NCI-H524 (cell line): ENCODE results near the gene RPTOR.
A peak's percentile ranks its signal among the peaks of the same experiment; 100 is the strongest.

ENCODE experiments used
- DNase-seq, 2 experiments: peaks; one replicate each; lab custom pipeline; 2025; lab: John Stamatoyannopoulos, UW

The RPTOR gene

DNA sequence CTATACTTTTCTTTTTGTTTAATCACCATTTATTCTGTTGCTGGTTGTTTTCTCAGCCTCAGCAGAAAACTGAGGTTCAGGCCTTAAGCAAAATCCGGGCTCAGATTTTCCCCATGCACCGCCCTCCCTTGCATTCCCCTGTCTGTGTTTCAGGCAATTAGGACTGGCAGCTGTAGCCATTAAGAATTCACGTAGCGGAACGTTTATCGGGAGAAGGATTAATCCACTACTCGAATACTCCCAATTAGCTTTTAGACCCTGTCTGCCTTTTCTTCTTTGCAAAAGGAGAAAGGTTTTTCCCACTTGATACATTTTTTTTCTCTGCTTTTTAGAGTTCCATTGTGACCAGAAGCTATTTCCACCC, 173.1 kb downstream of the RPTOR start:
- DNase-seq = peak; percentile 84 to 95

GRCh38 chr17:80718428-80718827, 173.8 kb downstream of the RPTOR start:
- DNase-seq = no peak

- no peak for DNase-seq
Measured at GRCh38 chr17:80719449-80719848, 174.8 kb downstream of the RPTOR start.

- DNase-seq = peak in 1 of 2 experiments; percentile 33
Measured at GRCh38 chr17:80720610-80721577, 176.3 kb downstream of the RPTOR start.

- no peak for DNase-seq
Measured at GRCh38 chr17:80722661-80723060, 178.0 kb downstream of the RPTOR start.

DNA sequence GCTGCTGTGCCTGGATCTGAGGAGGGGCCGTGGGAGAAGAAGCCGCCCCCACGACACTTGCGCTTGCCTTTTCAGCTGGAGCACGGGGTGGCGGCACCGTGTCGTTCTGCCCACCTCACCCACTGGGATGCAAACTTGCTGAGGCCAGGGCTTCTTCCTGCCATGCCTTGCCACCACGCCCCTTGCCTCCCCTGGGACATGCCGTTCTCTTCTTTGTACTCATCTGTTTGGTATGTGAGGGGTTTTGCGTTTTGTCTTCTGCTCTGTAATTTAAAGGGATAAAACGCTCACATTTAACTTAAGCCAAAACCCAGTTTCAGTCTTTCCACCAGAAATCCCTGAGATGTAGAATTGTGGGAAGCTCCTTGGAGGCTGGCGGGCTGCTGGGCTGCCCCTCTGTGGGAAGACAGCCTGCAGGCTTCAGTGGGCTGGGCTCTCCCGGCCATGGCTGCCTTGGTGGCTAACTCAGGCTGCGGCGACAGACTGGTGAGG, 180.2 kb downstream of the RPTOR start:
- no peak for DNase-seq

GRCh38 chr17:80725517-80725916, 180.9 kb downstream of the RPTOR start:
- DNase-seq = no peak

GRCh38 chr17:80726558-80727408, 182.1 kb downstream of the RPTOR start:
- DNase-seq = no peak

- DNase-seq = no peak
Measured at GRCh38 chr17:80727409-80727755, 182.7 kb downstream of the RPTOR start.

DNA sequence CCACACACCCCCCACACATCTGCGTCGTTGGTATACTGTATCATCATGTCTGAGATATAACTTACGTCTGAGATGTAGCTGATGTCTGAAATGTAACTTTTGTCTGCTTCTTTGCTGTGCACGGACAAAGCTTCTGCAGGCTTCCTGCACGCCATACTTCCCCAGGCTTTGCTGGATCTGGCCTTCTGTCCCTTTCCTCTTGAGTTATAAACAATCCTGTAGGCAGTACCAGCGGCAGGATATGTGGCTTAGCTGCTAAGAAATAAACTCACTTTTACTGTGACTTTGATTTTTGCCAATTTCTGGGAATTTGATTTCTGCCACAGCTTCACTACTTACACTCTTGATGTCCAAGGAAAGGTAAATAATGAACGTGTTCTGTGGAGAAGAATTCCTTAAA, 184.4 kb downstream of the RPTOR start:
- DNase-seq = no peak

- DNase-seq = peak; percentile 31 to 63
Measured at GRCh38 chr17:80729761-80730160, 185.1 kb downstream of the RPTOR start.

- no peak for DNase-seq
Measured at GRCh38 chr17:80730739-80731138, 186.1 kb downstream of the RPTOR start.

DNA sequence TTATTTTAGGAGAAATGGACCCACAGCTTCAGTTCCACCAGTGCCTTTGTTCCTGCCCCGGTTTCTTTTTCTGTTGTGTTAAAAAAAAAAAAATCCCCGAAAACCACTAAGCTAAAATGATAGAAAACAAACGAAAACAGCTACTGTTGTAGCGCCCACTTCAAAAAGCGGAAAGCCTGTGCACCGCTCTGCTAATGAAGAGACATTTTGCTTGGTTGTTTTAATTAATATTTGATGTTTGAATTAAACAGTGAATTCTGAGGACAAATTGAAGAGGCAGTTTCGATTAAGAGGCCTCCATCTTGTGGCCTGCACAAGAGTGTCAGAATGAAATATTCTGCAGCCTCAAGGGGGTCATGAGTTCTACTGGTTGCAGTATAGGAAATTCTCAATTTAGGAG, 186.7 kb downstream of the RPTOR start:
- DNase-seq = no peak

GRCh38 chr17:80732268-80732667, 187.6 kb downstream of the RPTOR start:
- DNase-seq = no peak

- DNase-seq = no peak
Measured at GRCh38 chr17:80737106-80738019, 192.7 kb downstream of the RPTOR start.

DNA sequence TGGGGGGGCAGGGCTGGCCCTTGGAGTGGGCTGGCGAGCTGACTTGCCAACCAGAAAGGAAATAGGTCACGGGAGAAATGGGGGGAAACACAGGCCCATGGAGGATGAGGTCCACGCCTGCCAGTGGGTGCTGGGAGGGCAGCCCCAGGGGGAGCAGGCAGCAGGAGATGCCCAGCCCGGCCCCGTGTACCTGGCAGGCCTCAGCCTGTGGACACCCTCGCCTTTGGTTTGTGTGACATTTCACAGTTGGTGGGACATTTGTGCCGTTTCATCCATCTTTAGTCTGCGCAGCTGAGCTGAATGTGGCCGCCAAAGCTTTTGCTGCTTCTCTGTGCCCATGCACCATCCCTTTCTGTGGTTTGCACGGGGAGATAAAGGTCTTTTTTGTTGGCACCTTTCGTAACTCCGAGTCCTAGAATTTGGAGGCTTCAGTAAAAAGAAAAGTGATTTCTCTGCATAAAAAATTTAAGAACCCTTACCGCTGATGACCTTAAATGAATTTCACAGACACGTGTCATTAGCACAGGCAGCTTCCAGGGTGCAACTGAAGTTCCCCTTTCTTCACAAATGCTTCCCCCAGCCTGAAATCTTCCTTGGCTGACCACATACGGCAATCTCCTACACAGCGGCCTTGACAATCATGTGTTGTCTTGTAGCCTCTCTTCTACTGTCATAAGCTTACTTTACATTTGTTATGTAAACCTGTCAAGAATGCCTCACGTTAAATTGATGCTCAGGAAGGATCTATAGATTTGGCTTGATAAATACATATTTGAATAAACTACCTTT, 193.6 kb downstream of the RPTOR start:
- no peak for DNase-seq

DNA sequence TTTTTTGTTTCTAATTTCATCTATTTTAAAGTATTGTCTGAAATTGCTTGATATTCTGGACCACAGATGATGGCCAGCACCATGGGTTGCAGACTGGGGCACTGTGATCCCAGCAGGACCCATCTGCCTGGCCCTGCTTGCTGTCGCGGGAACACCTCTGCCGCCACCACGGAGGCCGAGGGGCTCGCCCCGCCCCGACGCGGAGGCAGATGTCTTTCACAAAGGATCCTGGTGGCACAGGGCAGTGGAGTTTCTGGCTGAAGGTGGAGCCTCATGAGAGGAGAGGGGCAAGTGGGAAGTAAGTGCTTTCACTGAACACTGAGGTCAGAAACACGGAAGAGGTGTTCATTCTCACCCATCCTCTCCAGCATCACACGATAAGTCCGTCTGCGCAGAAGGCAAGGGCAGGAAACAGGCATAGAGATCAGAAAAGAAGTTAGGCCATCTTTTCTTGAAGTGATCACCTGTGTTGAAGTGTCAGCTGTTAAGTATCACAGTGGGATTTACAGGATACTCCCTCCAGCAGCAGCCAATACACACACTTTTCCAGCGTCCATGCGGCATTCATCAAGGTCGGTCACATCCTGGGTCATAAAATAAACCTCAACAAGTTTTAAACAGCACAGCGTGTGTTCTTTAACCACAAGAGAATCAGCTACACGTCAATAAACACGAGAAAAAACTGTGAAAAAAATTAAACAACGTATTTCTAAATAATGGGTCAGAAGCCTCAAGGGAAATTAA, 194.5 kb downstream of the RPTOR start:
- no peak for DNase-seq

DNA sequence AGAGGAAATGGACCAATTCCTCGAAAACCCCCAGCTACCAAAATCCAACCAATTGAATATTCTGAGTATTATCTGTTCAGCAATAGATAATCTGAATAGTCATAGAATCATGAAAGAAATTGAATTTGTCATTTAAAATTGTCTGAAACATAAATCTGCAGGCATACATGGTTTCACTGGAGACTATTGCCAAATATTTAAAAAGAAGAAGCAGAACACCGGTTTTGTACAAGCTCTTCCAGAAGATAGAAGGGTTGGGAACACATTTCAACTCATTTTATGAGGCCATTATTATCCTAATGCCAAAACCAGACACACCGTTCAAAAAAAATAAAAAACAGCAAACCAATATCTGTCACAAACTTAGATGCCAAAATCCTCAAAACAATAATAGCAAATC, 195.5 kb downstream of the RPTOR start:
- no peak for DNase-seq

DNA sequence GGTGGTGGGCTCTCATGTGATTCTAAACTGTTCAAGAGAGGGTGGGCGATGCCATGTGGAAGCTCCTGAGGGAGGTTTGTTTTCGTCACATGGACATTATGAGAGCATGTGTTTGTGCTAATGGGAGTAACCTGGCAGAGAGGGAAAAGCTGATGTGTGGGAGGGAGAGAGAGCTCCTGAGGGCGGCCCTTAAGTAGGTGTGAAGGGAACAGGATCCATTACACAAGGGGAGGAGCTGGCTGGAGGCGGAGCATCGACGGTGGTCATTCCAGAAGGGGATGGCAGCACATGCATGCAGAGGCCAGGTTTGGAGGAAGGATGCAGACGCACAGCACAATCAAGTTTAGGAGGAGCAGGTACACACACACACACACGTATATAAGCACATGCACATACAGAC, 197.5 kb downstream of the RPTOR start:
- DNase-seq = no peak

GRCh38 chr17:80742581-80743180, 198.0 kb downstream of the RPTOR start:
- no peak for DNase-seq
